ENCODE results near the gene FCGR1A.
"Not testable (repeated sequence)": the region's sequence is repeated elsewhere in the genome, so short reads cannot be mapped to it uniquely, and the experiment has no call there.

FCGR1A gene

GRCh38 chr1:149831764-149832315 lies 49.3 kb downstream of the FCGR1A start:
- not testable (repeated sequence) for H3K36me3 Mint-ChIP-seq (ENCODE audit: low read depth); H3K27me3 Mint-ChIP-seq (ENCODE audit: low read depth, poor library complexity); H3K4me1 Mint-ChIP-seq; H3K9me3 Mint-ChIP-seq; DNase-seq; H3K4me3 Mint-ChIP-seq; H3K27ac Mint-ChIP-seq

GRCh38 chr1:149832316-149833126 lies 50.0 kb downstream of the FCGR1A start:
- not testable (repeated sequence) for H3K9me3 Mint-ChIP-seq; H3K4me1 Mint-ChIP-seq; H3K27ac Mint-ChIP-seq; H3K27me3 Mint-ChIP-seq (ENCODE audit: low read depth, poor library complexity); H3K36me3 Mint-ChIP-seq (ENCODE audit: low read depth); DNase-seq; H3K4me3 Mint-ChIP-seq

- not testable (repeated sequence) for H3K4me3 Mint-ChIP-seq; H3K27ac Mint-ChIP-seq; H3K36me3 Mint-ChIP-seq (ENCODE audit: low read depth); H3K9me3 Mint-ChIP-seq; H3K27me3 Mint-ChIP-seq (ENCODE audit: low read depth, poor library complexity); DNase-seq; H3K4me1 Mint-ChIP-seq
Observed at GRCh38 chr1:149833144-149833543, 50.6 kb downstream of the FCGR1A start.

DNA sequence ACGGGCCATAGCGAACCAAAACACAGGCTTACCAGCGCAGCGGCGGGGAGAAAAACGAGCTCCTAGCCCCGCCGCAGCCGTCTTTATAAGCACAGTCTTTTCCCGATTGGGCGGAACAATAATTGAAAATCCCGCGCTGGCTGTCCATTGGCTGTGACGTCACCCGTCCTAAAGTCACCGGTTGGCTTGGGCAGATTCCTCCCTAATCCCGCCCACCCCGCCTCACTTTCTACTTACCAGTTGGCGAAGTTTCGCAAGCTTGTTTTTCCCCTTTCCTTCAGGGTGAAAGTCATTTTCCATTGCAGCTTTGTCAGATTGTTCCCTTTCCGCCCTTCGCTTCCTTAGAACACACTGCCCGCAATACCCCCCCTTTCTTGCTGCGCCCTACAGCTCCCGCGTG lies 58.7 kb downstream of the FCGR1A start:
- H3K4me3 Mint-ChIP-seq; H3K9me3 Mint-ChIP-seq; H3K27ac Mint-ChIP-seq; H3K36me3 Mint-ChIP-seq (ENCODE audit: low read depth); H3K27me3 Mint-ChIP-seq (ENCODE audit: low read depth, poor library complexity); DNase-seq: not testable (repeated sequence)
- H3K4me1 Mint-ChIP-seq, result peaks cover 30% of the 10 kb centered on the region
